GM18909 (cell line): ENCODE results near the gene ZNF821.
"Not testable (repeated sequence)": the region's sequence is repeated elsewhere in the genome, so short reads cannot be mapped to it uniquely, and the experiment has no call there.

Source experiments
- ATAC-seq: cut with Tn5 transposase; IDR thresholded peaks from one replicate; pipeline ENCODE4 v1.9.1; 2021; ENCODE audit warnings: mild to moderate bottlenecking; ENCODE audit not compliant: unreplicated experiment, poor library complexity

Gene ZNF821

DNA sequence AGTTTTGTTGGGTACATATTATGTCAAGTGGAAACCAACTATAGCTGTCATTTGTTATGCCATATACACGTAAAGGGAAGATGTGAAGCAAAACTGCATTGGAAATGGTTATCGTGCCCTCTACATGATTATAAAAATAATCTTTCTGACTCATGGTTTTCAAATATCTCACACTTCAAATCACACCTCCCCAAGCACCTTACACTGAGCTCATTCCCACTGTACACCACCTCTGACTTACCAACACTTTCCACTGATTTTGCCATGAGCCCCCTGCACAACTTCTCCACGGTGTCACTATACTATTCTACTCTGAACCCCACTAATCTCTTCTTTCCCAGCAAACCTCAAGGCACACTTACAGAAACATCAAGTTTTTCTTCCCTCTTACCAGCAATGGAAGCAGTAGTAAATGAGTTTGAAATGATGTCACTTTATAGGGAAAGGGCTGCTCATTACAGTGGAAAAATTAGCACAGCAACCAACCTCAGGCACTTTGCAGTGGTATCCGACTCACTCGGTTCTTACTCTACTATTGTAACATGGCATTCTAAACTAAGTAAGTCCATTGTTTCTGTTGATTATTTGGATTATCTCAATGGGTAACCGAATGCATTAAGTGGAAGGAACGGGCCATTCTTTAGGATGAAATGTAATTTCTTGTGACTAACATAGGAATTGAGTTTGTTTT is 18.7 kb downstream of the ZNF821 start:
- no peak for ATAC-seq

DNA sequence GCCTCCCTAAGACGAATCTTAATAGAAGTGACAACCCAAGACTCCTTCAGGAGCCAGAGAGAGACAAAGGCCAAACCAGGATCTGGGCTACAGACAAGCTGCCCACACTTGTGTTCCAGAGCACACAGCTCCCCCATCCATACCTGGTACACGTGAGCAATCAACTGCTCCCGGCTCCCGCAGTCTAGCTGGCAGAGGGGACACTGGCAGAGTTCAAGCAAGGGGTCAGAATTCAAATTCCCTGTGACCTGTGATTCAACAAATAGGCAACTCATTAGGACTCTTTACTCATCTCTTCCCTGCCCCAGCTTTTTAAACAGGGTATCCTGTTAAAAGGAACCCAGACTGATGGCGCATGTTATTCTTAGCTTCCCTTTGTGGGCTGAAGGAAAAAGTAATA is 20.0 kb downstream of the ZNF821 start:
- no peak for ATAC-seq

DNA sequence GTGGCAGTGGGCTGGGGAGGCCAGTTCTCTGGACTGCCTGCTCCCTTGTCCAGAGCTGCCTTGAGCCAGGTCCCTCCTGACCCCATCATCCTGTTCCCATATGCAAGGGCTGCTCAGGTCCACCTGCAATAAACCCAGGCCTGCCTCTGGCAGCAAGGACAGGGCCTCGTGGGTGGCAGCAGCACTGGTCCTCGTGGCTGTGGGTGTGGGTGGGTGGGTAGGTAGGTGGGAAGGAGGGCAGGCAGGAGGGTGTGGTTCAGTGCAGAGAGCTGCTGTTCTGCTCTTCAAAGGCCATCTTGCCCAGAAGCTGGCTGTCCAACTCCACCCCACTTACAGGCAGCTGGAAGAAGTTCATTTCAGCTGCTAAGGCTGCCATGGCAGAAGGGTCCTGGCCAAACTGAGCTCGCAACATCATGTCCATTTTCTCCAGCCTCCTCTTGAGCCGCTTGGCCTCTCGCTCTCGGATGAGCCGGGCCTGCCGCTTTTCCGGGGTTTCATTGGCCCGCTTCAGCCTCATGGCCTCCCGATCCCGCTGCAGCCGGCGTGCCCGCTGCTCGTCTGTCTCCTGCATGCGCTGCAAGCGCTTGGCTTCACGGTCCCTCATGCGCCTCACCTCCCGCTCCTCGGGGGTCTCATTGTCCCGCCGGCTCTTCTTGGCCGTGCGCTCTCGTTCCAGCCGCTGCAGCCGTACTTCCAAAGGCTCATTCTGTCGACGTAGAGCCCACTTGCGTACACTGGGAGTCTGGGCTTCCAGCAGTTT is 24.0 kb downstream of the ZNF821 start:
- ATAC-seq: no peak

- no peak for ATAC-seq
These were observed 27.9 kb downstream of the ZNF821 start for GRCh38 chr16:71855937-71856662.

- ATAC-seq: no peak
These were observed 29.5 kb downstream of the ZNF821 start for GRCh38 chr16:71854369-71854948.

DNA sequence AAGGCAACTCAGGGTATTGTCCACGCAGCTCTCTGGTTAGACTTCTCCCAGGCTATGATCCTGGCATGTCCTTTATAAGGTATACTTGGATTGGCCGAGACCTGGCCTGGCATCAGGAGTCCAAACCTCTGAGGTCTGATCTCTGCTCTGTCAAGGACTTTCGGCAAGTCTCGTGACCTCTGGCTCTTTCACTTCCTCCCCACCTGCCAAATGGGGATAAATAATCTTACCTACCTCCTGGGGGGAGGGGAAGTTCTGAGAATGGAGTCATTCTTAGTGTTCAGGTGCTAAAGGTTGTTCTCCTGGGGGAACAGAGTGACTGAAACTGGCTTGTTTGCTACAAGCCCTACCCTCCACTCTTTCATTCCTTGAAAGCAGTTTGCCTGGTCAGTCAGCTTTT is 30.6 kb downstream of the ZNF821 start:
- peak; percentile 72 for ATAC-seq

GRCh38 chr16:71852561-71852960 is 31.4 kb downstream of the ZNF821 start:
- ATAC-seq: no peak

DNA sequence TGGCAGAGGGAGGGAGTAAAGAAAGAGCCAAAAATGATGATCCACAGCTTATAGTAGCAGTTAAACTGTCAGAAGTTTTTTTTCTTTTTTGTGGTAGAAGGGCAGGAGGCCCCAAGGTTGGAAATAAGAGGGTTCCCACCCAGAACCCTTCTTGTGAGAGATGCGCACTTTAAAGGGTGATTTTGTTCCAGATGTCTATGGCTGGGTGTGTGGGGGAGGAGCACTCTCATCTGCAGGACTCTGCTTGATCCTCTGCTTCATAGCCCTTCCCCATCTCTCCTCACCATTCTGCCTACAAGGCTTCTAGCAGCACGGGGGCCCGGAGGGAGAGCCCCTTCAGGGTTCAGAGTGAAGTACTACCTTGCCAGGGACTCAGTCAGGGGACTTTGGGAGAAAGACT is 31.8 kb downstream of the ZNF821 start:
- ATAC-seq: no peak

DNA sequence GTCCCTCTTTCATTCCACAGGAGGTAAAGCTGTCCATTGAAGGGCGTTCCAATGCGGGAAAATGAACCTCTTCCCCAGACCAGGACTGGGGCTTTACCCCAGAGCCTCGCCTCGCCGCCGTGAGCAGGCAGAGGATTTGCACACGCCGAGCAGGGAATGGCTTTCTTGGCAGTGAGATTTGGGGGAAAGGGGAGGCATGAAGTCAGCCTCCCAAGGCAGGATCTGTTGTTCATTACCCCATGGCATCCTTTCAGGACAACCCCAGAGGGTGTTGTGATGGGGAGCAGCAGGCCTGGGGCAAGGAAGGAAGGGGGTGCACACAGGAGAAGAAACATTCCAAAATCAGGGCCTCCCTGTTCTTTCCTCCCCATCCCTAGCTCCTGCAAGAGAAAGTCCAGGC is 32.2 kb downstream of the ZNF821 start:
- no peak for ATAC-seq

DNA sequence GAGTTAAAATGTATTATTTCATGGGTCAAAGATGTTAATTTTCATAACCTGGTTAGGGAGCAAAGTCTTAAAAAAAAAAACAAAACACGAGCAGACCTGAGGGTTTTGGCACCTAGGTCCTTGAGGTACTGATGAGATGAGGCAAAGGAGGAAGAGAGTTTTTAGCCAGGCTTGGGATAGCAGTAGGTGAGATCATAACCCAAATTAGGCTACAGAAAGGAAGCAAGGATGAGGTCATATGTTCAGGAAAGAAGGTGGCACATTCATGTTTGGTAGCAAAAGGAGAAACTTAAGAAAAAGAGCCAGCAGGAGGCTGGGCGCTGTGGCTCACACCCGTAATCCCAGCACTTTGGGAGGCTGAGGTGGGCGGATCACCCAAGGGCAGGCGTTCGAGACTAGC is 35.4 kb downstream of the ZNF821 start:
- no peak for ATAC-seq

DNA sequence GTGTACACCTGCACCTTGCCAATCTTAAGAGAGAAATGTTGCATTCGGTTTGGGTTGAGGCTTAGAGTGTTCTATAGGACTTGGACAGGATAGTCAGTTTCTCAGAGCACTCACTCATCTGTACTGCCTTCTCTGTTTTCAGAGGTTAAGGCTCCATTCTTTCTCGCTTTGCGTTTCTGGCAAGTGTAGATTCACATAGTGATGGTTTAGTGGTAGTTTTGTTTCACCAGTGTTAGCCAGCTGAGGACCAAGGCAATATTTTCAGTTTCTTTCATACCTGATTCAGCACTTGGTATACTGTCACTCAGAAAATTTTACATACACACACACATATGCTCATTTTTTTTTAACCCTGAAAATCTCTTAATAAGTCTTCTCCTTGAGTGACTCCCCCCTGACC is 36.9 kb downstream of the ZNF821 start:
- no peak for ATAC-seq

- ATAC-seq: peak; percentile 2
These were observed 37.6 kb downstream of the ZNF821 start for GRCh38 chr16:71846431-71846830.

GRCh38 chr16:71845639-71846430 is 38.1 kb downstream of the ZNF821 start, which contains the start of gene ATXN1L:
Gene ATXN1L, plus strand, starts transcription at chr16:71845976. Its CDS starts 3,765 bp downstream, at chr16:71849741.
- peak; percentile 70 for ATAC-seq

GRCh38 chr16:71843572-71843971 is 40.4 kb downstream of the ZNF821 start:
- no peak for ATAC-seq

- ATAC-seq: no peak
These were observed 43.9 kb downstream of the ZNF821 start for GRCh38 chr16:71840052-71840451.

DNA sequence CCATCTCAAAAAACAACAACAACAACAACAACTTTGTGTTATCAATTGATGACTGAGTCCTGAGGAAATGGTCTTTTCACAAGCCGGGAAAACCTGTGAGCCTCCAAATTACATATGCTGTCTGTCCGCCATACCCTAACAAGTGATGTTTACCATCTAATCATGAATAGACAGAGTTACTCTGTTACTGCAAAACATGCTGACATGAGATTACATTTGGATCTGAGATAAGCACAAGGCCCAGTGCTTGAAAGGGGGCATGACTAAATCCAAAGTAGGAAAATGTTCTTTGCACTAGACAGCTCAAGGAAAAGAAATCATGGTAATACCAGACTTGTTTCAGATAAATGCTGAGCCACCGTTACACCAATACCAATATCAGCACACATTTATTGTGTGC is 46.8 kb downstream of the ZNF821 start:
- no peak for ATAC-seq

DNA sequence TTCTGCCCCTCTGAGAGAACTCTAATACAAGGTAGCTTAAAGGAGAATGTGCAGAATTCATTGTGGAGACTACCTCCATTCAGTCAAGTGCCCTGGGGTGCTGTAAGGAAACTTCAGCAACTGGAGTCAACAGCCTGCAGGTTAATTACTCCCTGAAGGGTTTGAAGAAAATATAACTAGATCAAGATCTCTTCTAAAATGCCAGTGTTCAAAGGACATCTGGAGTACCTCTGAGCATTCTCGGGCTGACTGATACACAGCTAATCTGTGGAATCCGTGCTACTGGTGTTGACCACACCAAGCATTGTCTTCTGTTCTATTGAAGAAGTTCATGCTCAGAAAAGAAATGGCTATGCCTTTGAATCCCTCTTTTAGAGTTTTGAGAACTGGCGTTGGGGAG is 49.7 kb downstream of the ZNF821 start:
- ATAC-seq: no peak

- not testable (repeated sequence) for ATAC-seq
These were observed 51.9 kb downstream of the ZNF821 start for GRCh38 chr16:71832112-71832511.

DNA sequence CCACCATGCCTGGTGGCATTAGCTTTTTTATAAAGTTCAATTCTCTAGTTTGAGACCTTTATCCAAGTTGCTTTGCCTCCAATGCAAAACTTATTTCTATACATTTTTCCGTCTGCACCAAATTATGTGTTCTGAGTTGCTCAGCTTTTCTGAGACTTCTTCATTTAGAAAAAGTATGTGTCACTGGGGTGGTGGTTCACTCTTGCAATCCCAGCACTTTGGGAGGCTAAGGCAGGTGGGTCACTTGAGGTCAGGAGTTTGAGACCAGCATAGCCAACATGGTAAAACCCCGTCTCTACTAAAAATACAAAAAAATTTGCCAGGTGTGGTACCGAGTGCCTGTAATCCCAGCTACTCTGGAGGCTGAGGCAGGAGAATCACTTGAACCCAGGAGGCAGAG is 52.3 kb downstream of the ZNF821 start:
- not testable (repeated sequence) for ATAC-seq

GRCh38 chr16:71830359-71830758 is 53.6 kb downstream of the ZNF821 start:
- ATAC-seq: no peak
